NCI-H2227 (cell line): ENCODE measurements around the gene PKD2L2.
A peak's percentile ranks its signal among the peaks of the same experiment; 100 is the strongest.
"Not testable (repeated sequence)": the region's sequence is repeated elsewhere in the genome, so short reads cannot be mapped to it uniquely, and the experiment has no call there.

Source experiments
- DNase-seq: peaks from one replicate; lab custom pipeline; 2025; ENCODE audit not compliant: unreplicated experiment; lab: John Stamatoyannopoulos, UW

PKD2L2 gene

GRCh38 chr5:137887831-137888230, 1.4 kb upstream of the PKD2L2 start:
- DNase-seq, result no peak

- no peak for DNase-seq
Observed at GRCh38 chr5:137888466-137888862, 793 bp upstream of the PKD2L2 start.

GRCh38 chr5:137890845-137891244, 1.6 kb downstream of the PKD2L2 start:
- DNase-seq, result no peak

- no peak for DNase-seq
Observed at GRCh38 chr5:137891849-137892248, 2.6 kb downstream of the PKD2L2 start.

GRCh38 chr5:137894586-137894985, 5.3 kb downstream of the PKD2L2 start:
- no peak for DNase-seq

GRCh38 chr5:137896560-137896959, 7.3 kb downstream of the PKD2L2 start:
- DNase-seq, result no peak

- no peak for DNase-seq
Observed at GRCh38 chr5:137899493-137899892, 10.2 kb downstream of the PKD2L2 start.

- DNase-seq, result peak; percentile 3
Observed at GRCh38 chr5:137901011-137901817, 12.0 kb downstream of the PKD2L2 start.

- DNase-seq, result no peak
Observed at GRCh38 chr5:137902408-137903133, 13.3 kb downstream of the PKD2L2 start.

- DNase-seq, result no peak
Observed at GRCh38 chr5:137914758-137915157, 25.5 kb downstream of the PKD2L2 start.

- no peak for DNase-seq
Observed at GRCh38 chr5:137916923-137917322, 27.7 kb downstream of the PKD2L2 start.

- no peak for DNase-seq
Observed at GRCh38 chr5:137921931-137922330, 32.7 kb downstream of the PKD2L2 start.

- no peak for DNase-seq
Observed at GRCh38 chr5:137923856-137924255, 34.6 kb downstream of the PKD2L2 start.

- no peak for DNase-seq
Observed at GRCh38 chr5:137932800-137933199, 43.5 kb downstream of the PKD2L2 start.

GRCh38 chr5:137933491-137933911, 44.2 kb downstream of the PKD2L2 start:
- DNase-seq, result no peak

- DNase-seq, result peak; percentile 12
Observed at GRCh38 chr5:137935190-137935589, 45.9 kb downstream of the PKD2L2 start.

GRCh38 chr5:137935694-137936093, 46.4 kb downstream of the PKD2L2 start:
- DNase-seq, result peak; percentile 27

- no peak for DNase-seq
Observed at GRCh38 chr5:137937994-137938750, 48.9 kb downstream of the PKD2L2 start.

- no peak for DNase-seq
Observed at GRCh38 chr5:137938751-137939143, 49.5 kb downstream of the PKD2L2 start.

GRCh38 chr5:137939331-137939730, 50.1 kb downstream of the PKD2L2 start:
- DNase-seq, result no peak

GRCh38 chr5:137944280-137944679, 55.0 kb downstream of the PKD2L2 start:
- DNase-seq, result not testable (repeated sequence)

- DNase-seq, result no peak
Observed at GRCh38 chr5:137945825-137946224, 56.6 kb downstream of the PKD2L2 start.
